ENCODE measurements around the gene CHRNG.

The CHRNG gene

GRCh38 chr2:232511336-232511890 lies 28.1 kb upstream of the CHRNG start:
- Histone ChIP-seq H3K9ac (ENCODE audit: low read length) (no peak overlapping the region), H3K36me3 (ENCODE audit: insufficient read depth, low read length) (no peaks in the 10 kb centered on the region), H3K27ac (ENCODE audit: low read depth, low read length) (no peak overlapping the region), H3K4me3 (ENCODE audit: low read depth in 1 of 2, low read length in 2 of 2) (no peak overlapping the region), H3K4me1 (ENCODE audit: insufficient read depth, low read length) (no peaks in the 10 kb centered on the region), H3K9me3 (ENCODE audit: low read length) (no peaks in the 10 kb centered on the region), H3K27me3 (ENCODE audit: control insufficient read depth in 1 of 2, insufficient read depth in 2 of 2, low read length in 2 of 2) (no peaks in the 10 kb centered on the region)

- Histone ChIP-seq H3K9me3 (ENCODE audit: low read length) (no peaks in the 10 kb centered on the region), H3K9ac (ENCODE audit: low read length) (no peak overlapping the region), H3K27me3 (ENCODE audit: control insufficient read depth in 1 of 2, insufficient read depth in 2 of 2, low read length in 2 of 2) (no peaks in the 10 kb centered on the region), H3K27ac (ENCODE audit: low read depth, low read length) (no peak overlapping the region), H3K4me1 (ENCODE audit: insufficient read depth, low read length) (no peaks in the 10 kb centered on the region), H3K36me3 (ENCODE audit: insufficient read depth, low read length) (no peaks in the 10 kb centered on the region), H3K4me3 (ENCODE audit: low read depth in 1 of 2, low read length in 2 of 2) (no peak overlapping the region)
Measured at GRCh38 chr2:232512602-232513001, 26.9 kb upstream of the CHRNG start.

GRCh38 chr2:232513353-232513752 lies 26.1 kb upstream of the CHRNG start:
- H3K9ac ChIP-seq (ENCODE audit: low read length), result no peak overlapping the region
- no peaks in the 10 kb centered on the region for H3K4me1 ChIP-seq (ENCODE audit: insufficient read depth, low read length)
- no peaks in the 10 kb centered on the region for H3K36me3 ChIP-seq (ENCODE audit: insufficient read depth, low read length)
- H3K27ac ChIP-seq (ENCODE audit: low read depth, low read length), result no peak overlapping the region
- no peak overlapping the region for H3K4me3 ChIP-seq (ENCODE audit: low read depth in 1 of 2, low read length in 2 of 2)
- no peaks in the 10 kb centered on the region for H3K27me3 ChIP-seq (ENCODE audit: control insufficient read depth in 1 of 2, insufficient read depth in 2 of 2, low read length in 2 of 2)
- H3K9me3 ChIP-seq (ENCODE audit: low read length), result no peaks in the 10 kb centered on the region

- Histone ChIP-seq H3K9ac (ENCODE audit: low read length) (no peak overlapping the region), H3K4me3 (ENCODE audit: low read depth in 1 of 2, low read length in 2 of 2) (no peak overlapping the region), H3K27me3 (ENCODE audit: control insufficient read depth in 1 of 2, insufficient read depth in 2 of 2, low read length in 2 of 2) (peaks cover 0 to 6% of the 10 kb centered on the region in 2 donors), H3K27ac (ENCODE audit: low read depth, low read length) (no peak overlapping the region), H3K4me1 (ENCODE audit: insufficient read depth, low read length) (no peaks in the 10 kb centered on the region), H3K9me3 (ENCODE audit: low read length) (no peaks in the 10 kb centered on the region), H3K36me3 (ENCODE audit: insufficient read depth, low read length) (no peaks in the 10 kb centered on the region)
Measured at GRCh38 chr2:232515639-232516038, 23.9 kb upstream of the CHRNG start.

GRCh38 chr2:232516551-232516950 lies 22.9 kb upstream of the CHRNG start:
- no peaks in the 10 kb centered on the region for H3K9me3 ChIP-seq (ENCODE audit: low read length)
- no peak overlapping the region for H3K27ac ChIP-seq (ENCODE audit: low read depth, low read length)
- no peaks in the 10 kb centered on the region for H3K36me3 ChIP-seq (ENCODE audit: insufficient read depth, low read length)
- no peaks in the 10 kb centered on the region for H3K4me1 ChIP-seq (ENCODE audit: insufficient read depth, low read length)
- peaks cover 0 to 15% of the 10 kb centered on the region in 2 donors for H3K27me3 ChIP-seq (ENCODE audit: control insufficient read depth in 1 of 2, insufficient read depth in 2 of 2, low read length in 2 of 2)
- no peak overlapping the region for H3K4me3 ChIP-seq (ENCODE audit: low read depth in 1 of 2, low read length in 2 of 2)
- no peak overlapping the region for H3K9ac ChIP-seq (ENCODE audit: low read length)

GRCh38 chr2:232518844-232519243 lies 20.6 kb upstream of the CHRNG start:
- Histone ChIP-seq H3K4me3 (ENCODE audit: low read depth in 1 of 2, low read length in 2 of 2) (no peak overlapping the region), H3K9me3 (ENCODE audit: low read length) (no peaks in the 10 kb centered on the region), H3K27me3 (ENCODE audit: control insufficient read depth in 1 of 2, insufficient read depth in 2 of 2, low read length in 2 of 2) (peaks cover 14 to 38% of the 10 kb centered on the region in 2 donors), H3K27ac (ENCODE audit: low read depth, low read length) (no peak overlapping the region), H3K9ac (ENCODE audit: low read length) (no peak overlapping the region), H3K4me1 (ENCODE audit: insufficient read depth, low read length) (no peaks in the 10 kb centered on the region), H3K36me3 (ENCODE audit: insufficient read depth, low read length) (no peaks in the 10 kb centered on the region)

- H3K27ac ChIP-seq (ENCODE audit: low read depth, low read length), result no peak within 1 kb of the TSS
- no peaks in the 10 kb centered on the region for H3K36me3 ChIP-seq (ENCODE audit: insufficient read depth, low read length)
- H3K27me3 ChIP-seq (ENCODE audit: control insufficient read depth in 1 of 2, insufficient read depth in 2 of 2, low read length in 2 of 2), result peaks cover 14 to 47% of the 10 kb centered on the region in 2 donors
- H3K9ac ChIP-seq (ENCODE audit: low read length), result no peak within 1 kb of the TSS
- no peaks in the 10 kb centered on the region for H3K4me1 ChIP-seq (ENCODE audit: insufficient read depth, low read length)
- H3K4me3 ChIP-seq (ENCODE audit: low read depth in 1 of 2, low read length in 2 of 2), result no peak within 1 kb of the TSS
- no peaks in the 10 kb centered on the region for H3K9me3 ChIP-seq (ENCODE audit: low read length)
Measured at GRCh38 chr2:232519581-232520438, 19.7 kb upstream of the CHRNG start, which contains the start of gene PRSS56. PRSS56 (plus strand) TSS chr2:232520388; CDS start chr2:232520599, 211 bp downstream.

- H3K9ac ChIP-seq (ENCODE audit: low read length), result no peak overlapping the region
- peaks cover 14 to 53% of the 10 kb centered on the region in 2 donors for H3K27me3 ChIP-seq (ENCODE audit: control insufficient read depth in 1 of 2, insufficient read depth in 2 of 2, low read length in 2 of 2)
- H3K4me3 ChIP-seq (ENCODE audit: low read depth in 1 of 2, low read length in 2 of 2), result no peak overlapping the region
- no peaks in the 10 kb centered on the region for H3K9me3 ChIP-seq (ENCODE audit: low read length)
- H3K4me1 ChIP-seq (ENCODE audit: insufficient read depth, low read length), result no peaks in the 10 kb centered on the region
- no peak overlapping the region for H3K27ac ChIP-seq (ENCODE audit: low read depth, low read length)
- no peaks in the 10 kb centered on the region for H3K36me3 ChIP-seq (ENCODE audit: insufficient read depth, low read length)
Measured at GRCh38 chr2:232520489-232520888, 19.0 kb upstream of the CHRNG start.

- H3K27me3 ChIP-seq (ENCODE audit: control insufficient read depth in 1 of 2, insufficient read depth in 2 of 2, low read length in 2 of 2), result peaks cover 14 to 53% of the 10 kb centered on the region in 2 donors
- no peaks in the 10 kb centered on the region for H3K4me1 ChIP-seq (ENCODE audit: insufficient read depth, low read length)
- H3K27ac ChIP-seq (ENCODE audit: low read depth, low read length), result no peak overlapping the region
- H3K36me3 ChIP-seq (ENCODE audit: insufficient read depth, low read length), result no peaks in the 10 kb centered on the region
- no peak overlapping the region for H3K9ac ChIP-seq (ENCODE audit: low read length)
- no peak overlapping the region for H3K4me3 ChIP-seq (ENCODE audit: low read depth in 1 of 2, low read length in 2 of 2)
- H3K9me3 ChIP-seq (ENCODE audit: low read length), result no peaks in the 10 kb centered on the region
Measured at GRCh38 chr2:232521098-232521497, 18.4 kb upstream of the CHRNG start.

- no peak overlapping the region for H3K4me3 ChIP-seq (ENCODE audit: low read depth in 1 of 2, low read length in 2 of 2)
- no peaks in the 10 kb centered on the region for H3K9me3 ChIP-seq (ENCODE audit: low read length)
- peaks cover 14 to 53% of the 10 kb centered on the region in 2 donors for H3K27me3 ChIP-seq (ENCODE audit: control insufficient read depth in 1 of 2, insufficient read depth in 2 of 2, low read length in 2 of 2)
- no peaks in the 10 kb centered on the region for H3K4me1 ChIP-seq (ENCODE audit: insufficient read depth, low read length)
- no peaks in the 10 kb centered on the region for H3K36me3 ChIP-seq (ENCODE audit: insufficient read depth, low read length)
- no peak overlapping the region for H3K9ac ChIP-seq (ENCODE audit: low read length)
- H3K27ac ChIP-seq (ENCODE audit: low read depth, low read length), result no peak overlapping the region
Measured at GRCh38 chr2:232521959-232522622, 17.4 kb upstream of the CHRNG start.

GRCh38 chr2:232522623-232523401 lies 16.7 kb upstream of the CHRNG start:
- H3K4me1 ChIP-seq (ENCODE audit: insufficient read depth, low read length), result no peaks in the 10 kb centered on the region
- no peak overlapping the region for H3K27ac ChIP-seq (ENCODE audit: low read depth, low read length)
- no peak overlapping the region for H3K9ac ChIP-seq (ENCODE audit: low read length)
- no peaks in the 10 kb centered on the region for H3K36me3 ChIP-seq (ENCODE audit: insufficient read depth, low read length)
- H3K9me3 ChIP-seq (ENCODE audit: low read length), result no peaks in the 10 kb centered on the region
- H3K4me3 ChIP-seq (ENCODE audit: low read depth in 1 of 2, low read length in 2 of 2), result no peak overlapping the region
- H3K27me3 ChIP-seq (ENCODE audit: control insufficient read depth in 1 of 2, insufficient read depth in 2 of 2, low read length in 2 of 2), result peaks cover 14 to 53% of the 10 kb centered on the region in 2 donors
